H9 (cell line): ENCODE measurements around the gene PRDM1. TPM values are rescaled to one million over a fixed set of nuclear protein-coding genes. Genes with fewer than 3 reads are reported as not detected.

ENCODE experiments used
- DNase-seq: peaks from one replicate; pipeline ENCODE4 v3.0.0-alpha.2; 2017
- H2AFZ ChIP-seq: one replicate; pipeline ENCODE4 v1.6.1; 2013; ENCODE audit warnings: mild to moderate bottlenecking, low read length, control low read depth, moderate library complexity
- H2AK5ac ChIP-seq: 2 replicates; pipeline ENCODE4 v1.6.1; 2013; ENCODE audit warnings: low read length, control low read depth, mixed read lengths; ENCODE audit not compliant: insufficient read length
- H2BK120ac ChIP-seq: one replicate; pipeline ENCODE4 v1.6.1; 2013; ENCODE audit warnings: low read depth, mild to moderate bottlenecking, low read length, control low read depth, inconsistent platforms; ENCODE audit not compliant: poor library complexity, severe bottlenecking
- H2BK12ac ChIP-seq: 2 replicates; pipeline ENCODE4 v1.6.1; 2013; ENCODE audit warnings: low read length, control low read depth, mixed read lengths, low read depth; ENCODE audit not compliant: insufficient read length
- H2BK15ac ChIP-seq: 2 replicates; pipeline ENCODE4 v1.6.1; 2013; ENCODE audit warnings: low read depth, low read length, control low read depth
- H2BK20ac ChIP-seq: one replicate; pipeline ENCODE4 v1.6.1; 2013; ENCODE audit warnings: low read depth, mild to moderate bottlenecking, low read length, control low read depth, inconsistent platforms; ENCODE audit not compliant: poor library complexity, severe bottlenecking
- H2BK5ac ChIP-seq: 2 replicates; pipeline ENCODE4 v1.6.1; 2013; ENCODE audit warnings: low read length, control low read depth, mixed read lengths; ENCODE audit not compliant: insufficient read length
- H3K14ac ChIP-seq: 2 replicates; pipeline ENCODE4 v1.6.1; 2013; ENCODE audit warnings: low read length, control low read depth; ENCODE audit not compliant: insufficient read depth
- H3K18ac ChIP-seq: 2 replicates; pipeline ENCODE4 v1.6.1; 2013; ENCODE audit warnings: low read depth, mild to moderate bottlenecking, mixed read lengths, low read length, control low read depth; ENCODE audit not compliant: insufficient read length
- H3K23ac ChIP-seq: 2 replicates; pipeline ENCODE4 v1.6.1; 2013; ENCODE audit warnings: low read length, control low read depth, mixed read lengths, low read depth; ENCODE audit not compliant: insufficient read length
- H3K23me2 ChIP-seq: 2 replicates; pipeline ENCODE4 v1.6.1; 2013; ENCODE audit warnings: low read depth, mild to moderate bottlenecking, mixed read lengths, low read length, control low read depth; ENCODE audit not compliant: insufficient read length, poor library complexity, severe bottlenecking
- H3K27ac ChIP-seq: 2 replicates; pipeline ENCODE4 v1.5.1; 2013; ENCODE audit warnings: low read length, control low read depth, mixed read lengths, low read depth; ENCODE audit not compliant: insufficient read length
- H3K27me3 ChIP-seq: 2 replicates; pipeline ENCODE4 v1.6.1; 2013; ENCODE audit warnings: low read length, control low read depth, inconsistent platforms; ENCODE audit not compliant: insufficient read depth
- H3K4ac ChIP-seq: 2 replicates; pipeline ENCODE4 v1.6.1; 2013; ENCODE audit warnings: low read depth, mild to moderate bottlenecking, control low read depth, inconsistent platforms, low read length, moderate library complexity
- H3K4me1 ChIP-seq: 2 replicates; pipeline ENCODE4 v1.6.1; 2013; ENCODE audit warnings: low read length, control low read depth, inconsistent platforms; ENCODE audit not compliant: insufficient read depth
- H3K4me2 ChIP-seq: 2 replicates; pipeline ENCODE4 v1.6.1; 2013; ENCODE audit warnings: low read length, control low read depth, mixed read lengths; ENCODE audit not compliant: insufficient read length, insufficient read depth
- H3K56ac ChIP-seq: 2 replicates; pipeline ENCODE4 v1.6.1; 2013; ENCODE audit warnings: low read depth, mild to moderate bottlenecking, mixed read lengths, low read length, control low read depth; ENCODE audit not compliant: insufficient read length
- H3K79me1 ChIP-seq: 2 replicates; pipeline ENCODE4 v1.6.1; 2013; ENCODE audit warnings: low read depth, mild to moderate bottlenecking, moderate library complexity, low read length, control low read depth, inconsistent platforms; ENCODE audit not compliant: insufficient read depth, poor library complexity, severe bottlenecking
- H3K79me2 ChIP-seq: 2 replicates; pipeline ENCODE4 v1.6.1; 2013; ENCODE audit warnings: low read length, control low read depth, inconsistent platforms; ENCODE audit not compliant: insufficient read depth
- H3K9ac ChIP-seq: 2 replicates; pipeline ENCODE4 v1.6.1; 2013; ENCODE audit warnings: low read length, control low read depth, mixed read lengths; ENCODE audit not compliant: insufficient read length; ENCODE audit errors: extremely low read depth
- H3K9me3 ChIP-seq: one replicate; pipeline ENCODE4 v1.6.1; 2013; ENCODE audit warnings: low read depth, low read length, inconsistent platforms; ENCODE audit not compliant: control insufficient read depth
- H3T11ph ChIP-seq: one replicate; pipeline ENCODE4 v1.6.1; 2013; ENCODE audit warnings: mild to moderate bottlenecking, low read length, control low read depth, inconsistent platforms
- H4K20me1 ChIP-seq: one replicate; pipeline ENCODE4 v1.6.1; 2013; ENCODE audit not compliant: control insufficient read depth, insufficient read length, insufficient read depth
- H4K5ac ChIP-seq: 2 replicates; pipeline ENCODE4 v1.6.1; 2013; ENCODE audit warnings: low read depth, mild to moderate bottlenecking, mixed read lengths, low read length, control low read depth; ENCODE audit not compliant: insufficient read length
- H4K8ac ChIP-seq: replicated peaks from 2 replicates; pipeline ENCODE4 v1.6.1; 2013; ENCODE audit warnings: low read length, control low read depth, mixed read lengths, low read depth; ENCODE audit not compliant: insufficient read length
- H4K91ac ChIP-seq: 2 replicates; pipeline ENCODE4 v1.6.1; 2013; ENCODE audit warnings: low read depth, mild to moderate bottlenecking, moderate library complexity, mixed read lengths, low read length, control low read depth; ENCODE audit not compliant: insufficient read length
- H3K27ac Mint-ChIP-seq, 3 experiments: 2 replicates in 2 of 3; 3 replicates in 1 of 3; pipeline ENCODE4 v1.8.0; 2020 to 2021; ENCODE audit warnings: mixed read lengths in 3 of 3, mild to moderate bottlenecking in 1 of 3, moderate library complexity in 1 of 3
- H3K27me3 Mint-ChIP-seq: 2 replicates; pipeline ENCODE4 v1.8.0; 2021; ENCODE audit warnings: low read depth, mild to moderate bottlenecking, moderate library complexity, mixed read lengths
- H3K36me3 Mint-ChIP-seq, 3 experiments: 2 replicates in 2 of 3; 3 replicates in 1 of 3; pipeline ENCODE4 v1.8.0; 2020 to 2021; ENCODE audit warnings: low read depth in 3 of 3, mixed read lengths in 3 of 3; ENCODE audit not compliant: insufficient read depth in 1 of 3
- H3K4me1 Mint-ChIP-seq, 2 experiments: 2 replicates each; pipeline ENCODE4 v1.8.0; 2020; ENCODE audit warnings: mixed read lengths in 2 of 2
- H3K4me3 Mint-ChIP-seq, 2 experiments: 2 replicates in 1 of 2; 3 replicates in 1 of 2; pipeline ENCODE4 v1.8.0; 2020 to 2021; ENCODE audit warnings: mild to moderate bottlenecking in 2 of 2, mixed read lengths in 2 of 2, moderate library complexity in 1 of 2
- H3K9me3 Mint-ChIP-seq, 2 experiments: 2 replicates in 1 of 2; 3 replicates in 1 of 2; pipeline ENCODE4 v1.8.0; 2020; ENCODE audit warnings: mild to moderate bottlenecking in 2 of 2, mixed read lengths in 2 of 2, moderate library complexity in 1 of 2
- CTCF ChIP-seq: fragments of 200-600 bp; sonication (generic); conservative IDR thresholded peaks from 3 replicates; pipeline ENCODE4 v1.8.0; 2021; ENCODE audit warnings: antibody characterized with exemption, mild to moderate bottlenecking
- WGBS: extraction: QIAGEN DNeasy Blood & Tissue Kit; methylation state at CpG from one replicate; pipeline ENCODE4 v1.1.7; 2013; ENCODE audit warnings: missing lambda C conversion rate, low lambda C conversion rate, mixed read lengths; ENCODE audit not compliant: insufficient read length; ENCODE audit errors: extremely low coverage; 5-methylcytosine and 5-hydroxymethylcytosine counted together
- total RNA-seq: library from RNA; stranded (reverse); gene quantifications from 2 replicates; pipeline ENCODE4 v1.2.1, GENCODE V29; 2021

The PRDM1 gene
- total RNA-seq, 1 experiment from 2014 or later, result 2.9 TPM

DNA sequence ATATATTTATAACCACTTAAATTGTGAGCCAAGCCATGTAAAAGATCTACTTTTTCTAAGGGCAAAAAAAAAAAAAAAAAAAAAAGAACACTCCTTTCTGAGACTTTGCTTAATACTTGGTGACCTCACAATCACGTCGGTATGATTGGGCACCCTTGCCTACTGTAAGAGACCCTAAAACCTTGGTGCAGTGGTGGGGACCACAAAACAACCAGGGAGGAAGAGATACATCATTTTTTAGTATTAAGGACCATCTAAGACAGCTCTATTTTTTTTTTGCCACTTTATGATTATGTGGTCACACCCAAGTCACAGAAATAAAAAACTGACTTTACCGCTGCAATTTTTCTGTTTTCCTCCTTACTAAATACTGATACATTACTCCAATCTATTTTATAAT is 22.9 kb downstream of the PRDM1 start:
- Mint-ChIP-seq H3K27ac (no peak overlapping the region), H3K4me3 (no peak overlapping the region), H3K9me3 (no peaks in the 10 kb centered on the region), H3K4me1 (no peaks in the 10 kb centered on the region), H3K36me3 (peaks cover 0 to 12% (median 0%) of the 10 kb centered on the region in 3 experiments; a peak in 2 of 7 replicates), H3K27me3 (no peaks in the 10 kb centered on the region)
- Histone ChIP-seq H2BK120ac (no peak overlapping the region), H3K4me1 (no peaks in the 10 kb centered on the region), H3K23me2 (no peaks in the 10 kb centered on the region), H2BK5ac (no peak overlapping the region), H4K20me1 (no peaks in the 10 kb centered on the region), H2BK20ac (no peak overlapping the region), H3K56ac (no peak overlapping the region), H2BK15ac (no peak overlapping the region), H3T11ph (no peak overlapping the region), H3K23ac (no peak overlapping the region), H3K18ac (no peak overlapping the region), H3K14ac (no peak overlapping the region), H2AK5ac (no peak overlapping the region), H3K79me1 (no peaks in the 10 kb centered on the region), H3K79me2 (no peaks in the 10 kb centered on the region), H3K9me3 (no peaks in the 10 kb centered on the region), H4K8ac (no peak overlapping the region), H3K4me2 (no peak overlapping the region), H3K27ac (no peak overlapping the region), H2AFZ (no peak overlapping the region), H4K5ac (no peak overlapping the region), H2BK12ac (no peak overlapping the region), H3K9ac (no peak overlapping the region), H3K4ac (no peak overlapping the region), H4K91ac (no peak overlapping the region), H3K27me3 (no peaks in the 10 kb centered on the region)
- TF ChIP-seq CTCF, result no peak
- 100% methylated on average over 1 of the region's 3 CpGs for WGBS
- no peak for DNase-seq
